GM19240 (cell line): ENCODE results near the gene SEMA3D.

ENCODE experiments used
- DNase-seq: peaks from one replicate; pipeline ENCODE4 v3.0.0; 2011; ENCODE audit warnings: low spot score; ENCODE audit not compliant: insufficient read length

SEMA3D gene

DNA sequence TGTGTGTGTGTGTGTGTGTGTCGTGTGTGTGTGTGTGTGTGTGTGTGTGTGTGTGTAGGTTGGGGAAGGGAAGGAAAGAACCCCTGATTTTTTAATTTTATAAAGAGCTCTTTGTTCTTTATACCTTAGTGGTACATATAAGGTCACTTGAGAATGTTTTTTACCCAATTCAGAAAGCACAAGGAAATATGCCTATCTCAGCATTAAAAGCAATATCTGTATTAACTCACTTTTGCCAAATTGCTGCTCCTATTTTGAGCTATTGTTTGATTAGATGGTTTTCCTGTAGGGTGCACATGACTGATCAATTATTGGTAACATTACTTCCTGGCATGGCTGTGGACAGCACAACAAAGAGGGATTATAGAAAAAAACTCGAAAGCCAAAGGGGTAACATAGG, 60.5 kb downstream of the SEMA3D start:
- no peak for DNase-seq

DNA sequence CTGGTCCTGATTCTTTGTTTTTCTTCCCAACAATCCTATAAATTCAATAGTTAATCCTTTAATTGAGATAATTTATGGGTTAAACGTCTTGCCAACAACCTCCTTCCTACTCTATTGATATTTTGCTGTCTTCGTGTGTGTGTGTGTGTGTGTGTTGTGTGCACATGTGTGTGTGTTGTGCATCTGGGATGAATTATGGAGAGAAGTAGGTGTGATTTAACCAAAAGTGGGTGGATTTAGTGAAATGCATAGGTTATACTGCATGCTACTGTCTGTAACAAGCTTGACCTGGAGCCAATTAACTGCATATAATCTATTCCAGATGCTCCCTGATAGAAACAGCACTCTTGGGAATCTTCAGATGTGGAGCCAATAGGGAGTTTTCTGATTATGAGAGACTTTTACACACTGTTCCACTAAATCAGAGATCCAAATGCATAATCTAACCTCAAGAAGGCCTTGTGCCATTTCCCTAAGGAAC, 61.2 kb downstream of the SEMA3D start:
- no peak for DNase-seq

DNA sequence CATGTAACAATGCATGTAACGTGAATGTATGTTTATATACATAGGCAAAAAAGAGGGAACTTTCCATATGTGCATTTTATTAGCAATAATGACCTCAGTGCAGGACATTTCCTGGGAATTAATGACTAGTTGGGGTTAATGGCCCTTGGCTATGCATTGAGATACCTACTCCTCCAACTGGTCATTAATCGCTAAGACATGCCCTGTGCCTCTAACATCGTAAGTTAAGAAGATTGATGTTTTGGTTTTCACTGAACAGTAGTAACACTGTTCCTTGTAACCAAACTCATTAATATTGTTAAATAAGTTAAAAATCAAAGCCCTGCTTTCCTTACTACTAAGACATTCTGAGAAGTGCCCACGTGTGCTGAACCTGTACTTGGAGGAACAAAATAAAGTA, 61.7 kb downstream of the SEMA3D start:
- DNase-seq, result no peak

DNA sequence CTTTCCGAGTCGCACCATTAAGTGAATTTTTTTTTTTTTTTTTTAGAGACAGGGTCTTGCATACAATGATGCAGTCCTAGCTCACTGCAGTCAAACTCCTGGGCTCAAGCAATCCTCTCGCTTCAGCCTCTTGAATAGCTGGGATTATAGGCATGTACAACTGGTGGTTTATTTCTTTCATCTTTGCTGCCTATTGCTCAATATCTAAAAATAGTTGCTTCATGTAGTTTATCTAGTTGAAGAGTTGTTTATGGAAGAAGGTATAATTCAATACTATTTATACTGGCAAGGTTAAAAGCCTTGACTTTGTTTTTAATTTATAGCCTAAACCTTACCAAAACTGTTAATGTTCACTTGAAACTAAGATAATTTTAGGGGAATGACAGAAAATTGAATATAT, 66.9 kb downstream of the SEMA3D start:
- DNase-seq, result no peak

DNA sequence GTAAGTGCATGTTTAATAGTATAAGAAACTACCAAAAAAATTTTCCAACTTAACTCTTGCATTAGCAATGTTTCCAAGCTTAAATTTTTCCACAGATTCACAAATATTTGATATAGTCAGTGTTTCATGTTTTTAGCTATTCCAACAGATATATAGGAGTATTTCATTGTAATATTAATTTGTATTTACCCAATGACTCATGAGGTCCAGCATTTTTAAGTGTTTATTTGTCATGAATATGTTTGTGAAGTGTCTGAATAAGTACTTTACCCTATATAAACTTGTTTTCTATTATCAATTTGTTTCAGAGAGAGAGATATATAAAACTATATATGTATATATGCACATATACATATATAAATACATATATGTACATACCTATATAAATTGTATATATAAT, 71.0 kb downstream of the SEMA3D start:
- no peak for DNase-seq

DNA sequence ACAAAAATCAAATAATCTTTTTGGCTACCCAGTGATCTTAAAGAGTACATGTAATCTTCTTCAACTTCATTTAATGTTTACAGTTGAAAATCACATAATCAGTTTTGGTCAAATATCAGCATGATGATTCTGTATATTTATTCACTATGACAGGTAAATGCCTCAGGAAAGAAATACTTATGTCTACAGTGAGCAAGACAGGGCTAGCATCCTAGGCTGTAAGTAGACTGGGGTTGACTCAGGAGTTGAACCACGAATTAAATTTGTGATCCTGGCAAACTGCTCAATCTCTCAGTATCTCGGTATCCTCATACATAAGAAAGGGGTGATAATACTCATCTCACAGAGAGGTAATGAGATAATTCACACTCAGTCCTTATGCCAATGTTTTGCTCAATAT, 71.8 kb downstream of the SEMA3D start:
- DNase-seq, result no peak

DNA sequence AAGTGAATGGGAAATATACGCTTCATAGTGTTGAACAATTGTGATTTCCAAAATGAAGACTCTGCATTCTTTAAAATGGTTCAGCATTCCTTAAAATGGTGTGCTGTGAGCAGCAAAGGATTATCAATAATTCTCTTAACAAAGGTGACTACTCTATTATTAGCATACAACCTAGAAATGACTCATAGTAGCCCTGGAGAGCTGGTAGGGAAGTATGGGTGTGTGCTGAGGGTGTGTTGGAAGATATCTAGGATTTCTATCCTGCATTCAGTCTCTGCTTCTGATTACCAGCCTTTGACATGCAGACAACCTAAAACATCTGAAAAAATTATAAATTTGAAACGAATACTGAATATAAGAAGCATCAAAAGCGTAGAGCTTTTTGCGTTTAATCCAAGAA, 72.5 kb downstream of the SEMA3D start:
- DNase-seq, result no peak

DNA sequence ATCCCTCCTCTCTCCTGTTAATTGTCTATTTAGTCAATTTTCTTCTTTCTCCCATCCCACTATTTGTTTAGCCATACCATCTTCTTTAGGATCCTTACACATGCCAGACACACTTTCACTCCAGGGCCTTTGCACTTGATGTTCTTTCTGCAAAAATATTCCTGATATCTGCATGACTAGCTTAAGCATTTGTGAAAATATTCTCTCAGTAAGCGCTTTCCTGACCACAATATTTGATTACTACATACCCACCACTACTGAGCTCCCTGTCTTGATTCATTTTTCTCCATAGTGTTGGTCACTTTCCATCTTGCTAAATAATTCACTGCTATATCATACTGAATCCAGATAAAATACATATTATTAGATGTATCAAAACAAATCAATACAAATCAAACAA, 75.1 kb downstream of the SEMA3D start:
- DNase-seq, result no peak

DNA sequence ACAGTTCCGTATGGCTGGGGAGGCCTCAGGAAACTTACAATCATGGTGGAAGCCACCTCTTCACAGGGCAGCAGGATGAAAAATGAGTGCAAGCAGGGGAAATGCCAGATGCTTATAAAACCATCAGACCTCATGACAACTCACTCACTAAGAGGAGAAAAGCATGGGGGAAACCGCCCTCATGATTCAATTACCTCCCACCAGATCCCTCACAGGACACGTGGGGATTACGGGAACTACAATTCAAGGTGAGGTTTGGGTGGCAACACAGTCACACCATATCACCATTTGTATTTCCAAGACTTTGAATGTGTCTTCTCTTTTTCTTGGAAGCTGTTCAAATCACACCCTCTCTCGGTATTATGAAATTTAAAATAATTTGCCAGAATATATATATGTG, 80.1 kb downstream of the SEMA3D start:
- DNase-seq, result no peak

DNA sequence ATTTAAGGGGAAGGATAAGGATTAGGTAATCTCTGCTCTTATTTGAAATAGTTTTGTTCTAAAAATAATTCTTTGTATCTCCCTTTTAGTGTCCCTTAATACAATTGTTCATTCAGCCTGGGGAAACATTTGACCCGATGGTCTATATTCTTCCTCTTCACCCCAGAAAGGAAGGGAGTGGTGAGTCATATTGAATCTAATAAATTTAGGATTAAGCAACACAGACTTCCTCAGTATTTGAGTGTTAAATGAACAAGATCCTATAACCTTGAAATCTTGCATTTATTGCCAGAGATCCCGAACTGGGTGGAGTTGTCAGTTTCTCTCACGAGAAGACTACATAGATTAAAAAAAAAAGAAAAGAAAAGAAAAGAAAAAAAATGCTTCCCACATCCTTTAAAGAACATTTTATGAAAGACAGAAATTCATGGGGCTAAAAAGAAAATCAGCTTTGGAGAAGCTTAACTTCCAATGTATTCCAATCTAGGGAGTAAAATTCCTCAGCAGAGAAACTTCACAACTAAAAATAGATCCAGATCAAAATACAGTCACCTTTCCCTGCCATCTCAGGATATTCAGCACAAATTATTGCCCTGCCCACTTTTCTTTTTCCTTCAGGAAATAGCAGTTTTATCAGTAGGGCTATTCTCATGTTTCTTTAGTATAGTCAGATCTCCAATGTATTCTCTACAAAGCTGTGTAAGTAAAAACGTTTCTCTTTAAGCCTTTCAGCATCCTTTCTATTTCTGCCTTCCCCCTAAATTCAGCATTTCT, 82.2 kb downstream of the SEMA3D start:
- no peak for DNase-seq

DNA sequence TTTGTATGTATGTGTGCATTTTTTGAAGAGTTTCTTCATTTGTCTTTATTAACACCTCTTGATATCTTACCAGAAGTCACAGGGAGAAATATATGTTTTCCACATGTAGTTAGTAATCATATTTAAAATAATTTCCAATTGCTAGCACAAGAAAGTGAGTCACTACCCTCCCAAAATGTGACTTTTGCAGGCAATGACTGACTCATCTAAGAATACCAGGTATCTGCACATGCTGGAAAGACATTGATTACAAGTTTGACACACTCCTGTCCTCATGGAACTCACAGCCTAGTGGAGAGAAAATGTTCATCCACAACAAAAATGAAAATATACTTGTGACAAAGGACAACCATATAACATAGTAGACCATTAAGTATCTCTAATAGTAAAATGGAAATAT, 82.9 kb downstream of the SEMA3D start:
- no peak for DNase-seq

DNA sequence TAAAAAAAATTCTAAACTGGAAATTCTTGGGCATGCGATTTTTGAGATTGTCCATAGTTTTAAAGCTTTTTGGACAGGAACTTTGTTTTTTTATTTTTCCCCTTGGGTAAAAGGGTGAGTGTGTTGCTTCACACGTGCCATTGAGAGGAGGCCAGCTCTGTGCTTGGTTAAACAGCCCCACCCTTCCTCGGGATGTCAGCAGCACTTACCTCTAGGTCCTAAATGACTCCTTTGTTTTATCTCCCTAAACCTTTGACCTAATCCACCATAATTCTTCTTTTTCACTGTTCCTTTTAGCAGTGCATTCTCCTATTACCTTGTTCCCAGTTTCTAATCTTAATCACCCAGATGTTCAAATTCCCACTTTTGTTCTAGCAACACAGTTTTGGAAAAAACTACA, 83.5 kb downstream of the SEMA3D start:
- DNase-seq, result no peak

DNA sequence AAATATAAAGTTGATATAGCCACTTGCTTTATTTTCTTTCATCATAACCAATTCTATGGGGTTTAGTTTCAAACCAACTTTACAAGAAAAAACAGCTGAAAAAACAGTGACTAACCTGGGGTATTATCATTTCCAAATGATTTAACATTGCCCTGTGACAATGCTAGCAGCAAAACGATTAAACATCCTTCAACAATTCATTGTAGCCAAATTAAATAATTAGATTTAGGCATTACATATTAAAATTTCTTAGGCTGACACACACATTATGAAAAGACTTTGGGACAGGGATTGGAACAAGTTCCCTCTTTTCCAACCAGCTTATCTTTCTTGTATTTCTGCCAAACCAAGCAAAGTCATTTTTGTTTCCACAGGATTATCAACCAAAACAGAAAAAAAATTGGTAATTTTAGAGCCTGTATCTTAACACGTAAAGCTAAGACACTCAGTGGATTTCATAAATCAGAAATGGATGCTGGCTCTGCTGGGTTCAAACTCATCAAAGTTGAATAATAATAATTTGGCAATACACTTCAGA, 84.0 kb downstream of the SEMA3D start:
- DNase-seq, result no peak

DNA sequence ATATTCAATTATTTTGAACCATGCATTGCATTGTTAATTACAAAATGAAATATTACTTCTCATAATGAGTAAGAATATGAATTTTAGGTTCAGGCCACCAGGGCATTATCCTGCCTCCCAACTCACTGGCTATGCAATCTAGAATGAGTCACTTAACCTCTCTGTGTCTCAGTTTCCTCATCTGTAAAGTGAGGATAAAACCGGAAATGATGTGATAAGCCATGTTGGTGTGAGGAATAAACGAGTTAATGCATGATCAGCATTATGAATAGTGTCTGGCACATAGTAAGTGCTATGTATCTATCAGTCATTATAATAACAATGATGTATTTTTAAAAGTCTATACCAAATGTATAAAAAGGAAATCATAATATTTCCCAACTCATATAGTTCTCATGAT, 85.5 kb downstream of the SEMA3D start:
- no peak for DNase-seq

DNA sequence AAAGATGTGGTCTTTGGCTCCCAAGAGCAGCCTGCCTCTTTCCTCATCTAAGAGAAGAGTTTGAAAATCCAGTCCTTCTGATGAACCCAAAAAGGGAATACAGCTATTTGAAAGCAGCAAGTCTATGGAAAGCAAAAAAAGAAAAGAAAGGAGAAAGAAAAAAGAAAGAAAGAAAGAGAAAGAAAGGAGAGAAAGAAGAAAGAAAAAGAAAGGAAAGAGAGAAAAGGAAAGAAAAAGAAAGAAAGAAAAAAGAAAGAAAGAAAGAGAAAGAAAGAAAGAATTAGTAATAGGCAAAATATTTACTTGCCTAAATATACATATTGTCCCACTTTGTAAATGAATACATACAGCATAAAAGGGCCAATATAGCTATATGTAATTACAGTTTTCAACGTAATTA, 89.0 kb downstream of the SEMA3D start:
- no peak for DNase-seq

DNA sequence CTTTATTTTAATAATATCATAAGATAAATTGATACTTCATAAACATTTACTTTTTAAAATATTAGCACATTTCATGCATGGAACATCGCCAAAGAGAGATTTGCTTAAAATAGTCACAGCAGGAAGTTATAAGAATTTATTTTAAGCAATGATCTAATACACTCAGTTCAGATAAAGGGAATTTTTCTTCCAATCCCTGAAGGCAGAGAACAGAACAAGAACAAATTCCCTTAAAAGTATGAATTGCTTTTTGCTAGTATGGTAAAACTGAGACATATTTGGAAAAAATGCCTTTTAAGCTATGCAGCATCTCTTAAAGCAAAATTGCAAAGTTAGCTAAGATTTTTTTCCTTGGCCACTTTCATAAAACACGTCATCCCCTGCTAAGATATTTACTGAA, 91.0 kb downstream of the SEMA3D start:
- no peak for DNase-seq

DNA sequence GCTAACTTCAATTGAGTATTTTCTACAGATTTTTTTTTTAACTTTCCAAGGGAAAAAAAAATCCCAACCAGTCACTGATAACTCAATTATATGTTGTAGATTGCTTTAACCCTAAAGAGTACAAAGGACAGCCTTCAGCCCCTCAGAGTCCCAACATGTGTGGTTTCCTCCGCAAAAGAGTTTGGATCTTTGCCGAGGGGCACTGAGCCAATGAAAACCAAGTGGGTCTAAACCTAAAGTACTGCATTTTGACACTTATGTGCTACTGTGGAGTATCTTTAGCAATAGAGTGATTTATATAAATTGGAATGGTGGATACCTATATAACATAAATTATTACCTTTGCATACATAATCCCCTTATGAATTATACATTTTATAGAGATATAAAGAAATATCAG, 91.5 kb downstream of the SEMA3D start:
- no peak for DNase-seq

DNA sequence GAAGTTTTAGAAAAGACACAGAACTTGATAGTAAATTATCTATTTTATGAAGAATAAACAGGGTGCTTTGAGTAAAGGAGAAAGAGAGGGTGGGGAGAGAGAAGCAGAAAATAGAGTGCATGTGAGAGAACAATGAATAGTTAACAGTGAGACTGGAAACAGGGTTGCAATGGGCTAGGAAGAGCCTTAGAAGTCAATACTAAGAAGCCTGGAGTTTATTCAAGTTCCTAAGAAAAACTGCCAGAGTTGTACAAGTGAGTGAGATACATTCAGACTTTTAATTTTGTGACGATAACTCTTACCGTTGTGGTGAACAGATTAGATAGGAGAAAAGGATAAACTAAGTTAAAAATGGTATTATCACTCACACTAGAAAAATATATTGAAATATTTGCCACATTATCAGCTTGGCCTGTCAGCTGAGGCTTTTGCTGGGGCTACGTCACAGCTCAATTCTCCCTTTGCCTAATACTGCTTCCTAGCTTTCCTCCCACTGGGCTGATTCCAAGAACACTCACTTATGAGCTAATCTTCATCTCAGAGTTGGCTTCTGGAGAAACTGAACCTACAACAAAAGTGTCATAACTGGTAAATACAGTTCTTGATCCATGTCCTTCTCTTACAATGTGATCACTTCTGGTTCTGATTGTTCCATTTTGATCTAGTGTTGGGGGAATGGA, 92.7 kb downstream of the SEMA3D start:
- no peak for DNase-seq

DNA sequence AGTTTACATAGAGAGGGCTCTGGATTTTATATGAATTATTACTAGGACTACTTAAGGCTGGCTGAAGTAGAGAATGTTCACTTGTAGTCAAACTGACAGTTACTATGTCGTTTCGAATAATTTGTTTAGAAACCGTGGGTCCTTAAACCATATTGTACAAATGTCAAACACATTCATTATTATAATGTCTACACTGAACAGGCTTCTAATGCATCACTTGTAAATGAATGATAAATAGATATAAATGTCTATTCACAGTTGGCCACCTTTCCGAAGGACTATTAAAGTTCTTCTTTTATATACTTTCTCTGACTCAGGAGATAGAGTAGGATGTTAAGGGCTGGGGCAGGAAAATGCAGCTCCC, 95.3 kb downstream of the SEMA3D start:
- no peak for DNase-seq

DNA sequence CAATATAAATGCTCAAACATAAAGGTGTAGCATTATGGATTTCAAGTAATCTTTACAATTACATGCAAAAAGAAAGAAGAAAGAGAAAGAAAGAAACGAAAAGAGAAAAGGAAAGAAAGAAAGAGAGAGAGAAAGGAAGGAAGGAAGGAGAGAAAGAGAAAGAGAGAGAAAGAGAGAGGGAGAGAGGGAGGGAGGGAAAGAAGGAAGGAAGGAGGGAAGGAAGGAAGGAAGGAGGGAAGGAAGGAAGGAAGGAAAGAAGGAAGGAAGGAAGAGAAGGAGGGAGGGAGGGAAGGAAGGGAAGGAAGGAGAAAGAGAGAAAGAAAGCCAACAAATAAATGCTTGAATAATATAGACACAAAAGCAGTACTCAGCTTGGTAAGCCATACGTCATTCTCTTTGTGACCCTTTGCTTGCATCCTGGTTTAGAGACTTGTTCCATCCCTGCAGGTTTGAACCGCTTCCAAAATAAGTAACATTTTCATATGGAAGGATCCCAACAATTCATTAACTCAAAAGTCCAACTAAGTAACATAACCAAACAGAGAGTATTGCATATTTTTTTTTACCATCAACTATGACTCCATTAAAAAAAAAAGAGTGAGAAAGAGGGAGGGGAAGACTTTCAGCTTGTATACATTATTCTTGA, 95.8 kb downstream of the SEMA3D start:
- DNase-seq, result no peak

DNA sequence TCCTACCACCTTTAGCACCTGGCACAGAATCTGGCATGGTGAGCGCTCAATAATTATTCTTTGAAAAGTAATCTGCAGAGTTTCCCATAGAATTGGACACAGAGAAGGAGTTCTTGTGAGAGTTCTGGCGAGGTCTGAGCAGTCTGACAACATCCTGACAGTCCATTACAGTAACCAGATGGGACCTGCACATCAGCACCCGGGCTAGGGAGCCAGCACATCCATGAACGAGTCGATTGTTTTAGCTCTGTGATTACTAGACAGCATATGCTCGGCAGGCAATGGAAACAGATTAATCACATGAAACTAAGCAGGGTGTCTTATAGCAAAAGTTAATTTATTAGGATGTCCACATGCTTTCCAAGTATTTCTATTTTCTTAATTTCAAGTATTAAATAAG, 96.7 kb downstream of the SEMA3D start:
- no peak for DNase-seq

DNA sequence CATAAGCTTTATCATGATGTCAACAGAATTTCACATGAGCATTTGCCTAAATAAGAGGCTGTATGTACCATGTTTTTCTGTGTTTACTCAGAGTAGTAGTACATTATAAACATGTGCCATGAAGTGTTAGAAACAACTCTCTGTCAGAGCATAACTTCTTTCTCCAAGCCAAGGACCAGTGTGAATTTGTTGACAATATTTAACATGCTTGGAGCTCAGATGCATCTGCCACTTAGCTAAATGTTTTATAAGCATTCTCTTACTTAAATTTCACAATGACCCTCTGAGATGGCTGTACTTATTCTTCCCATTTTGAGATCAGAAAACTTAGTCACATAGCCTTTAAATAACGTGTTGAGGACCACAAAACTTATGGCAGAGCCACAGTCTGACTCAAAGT, 105.0 kb downstream of the SEMA3D start:
- no peak for DNase-seq
